NCI-H2196 (cell line): ENCODE results near the gene CNKSR3.
A peak's percentile ranks its signal among the peaks of the same experiment; 100 is the strongest.

Experiments
- DNase-seq: peaks from one replicate; lab custom pipeline; 2025; ENCODE audit not compliant: unreplicated experiment; lab: John Stamatoyannopoulos, UW

CNKSR3 gene

DNA sequence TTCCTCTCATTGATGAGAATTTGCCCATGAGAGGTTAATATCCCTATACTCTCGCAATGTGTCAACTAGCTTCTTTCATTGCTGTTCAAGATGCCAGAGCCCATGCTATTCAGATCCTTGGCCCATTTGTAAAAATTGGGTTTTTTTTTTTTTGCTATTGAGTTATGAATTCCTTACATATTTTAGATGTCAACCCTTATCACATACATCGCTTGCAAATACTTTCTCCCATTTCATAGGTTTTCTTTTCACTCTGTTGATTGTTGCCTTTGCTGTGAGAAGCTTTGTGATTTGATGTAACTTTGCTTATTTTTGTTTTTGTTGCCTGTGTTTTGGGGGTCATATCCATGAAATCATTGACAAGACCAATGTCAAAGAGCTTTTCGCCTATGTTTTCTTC, 121.7 kb downstream of the CNKSR3 start:
- no peak for DNase-seq

DNA sequence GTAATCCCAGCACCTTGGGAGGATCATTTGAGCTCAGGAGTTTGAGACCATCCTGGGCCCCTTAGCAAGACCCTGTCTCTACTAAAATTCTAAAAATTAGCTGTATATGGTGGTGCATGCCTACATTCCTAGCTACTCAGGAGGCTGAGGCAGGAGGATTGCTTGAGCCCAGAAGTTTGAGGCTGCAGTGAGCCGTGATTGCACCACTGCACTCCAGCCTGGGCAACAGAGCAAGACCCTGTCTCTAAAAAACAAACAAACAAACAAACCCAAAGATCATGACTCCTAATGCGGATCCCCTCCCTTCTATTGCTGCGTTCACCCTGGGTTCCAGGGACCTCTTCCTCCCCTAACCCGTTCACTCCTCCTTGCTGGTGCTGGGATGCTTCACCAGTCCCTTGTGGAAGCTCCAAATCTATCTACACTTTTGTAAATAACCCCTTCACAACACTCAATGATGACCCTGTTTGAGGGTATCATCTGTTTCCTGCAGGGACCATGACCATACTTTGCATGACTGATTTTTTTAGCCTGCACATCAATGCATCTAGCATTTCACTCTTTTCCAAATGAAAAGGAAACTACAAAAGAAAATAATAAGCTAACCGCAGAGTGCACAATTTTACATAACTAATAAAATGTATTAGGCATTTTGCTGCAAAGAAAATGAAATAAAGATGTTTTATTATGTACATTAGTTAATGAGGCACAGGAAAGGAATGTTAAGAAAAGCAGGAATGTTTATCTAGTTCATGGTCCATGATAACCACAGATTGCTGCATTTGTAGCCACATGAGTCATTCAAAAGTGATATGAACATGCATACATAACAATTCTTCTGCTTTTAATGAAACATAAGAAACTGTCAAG, 123.4 kb downstream of the CNKSR3 start:
- DNase-seq, result no peak

DNA sequence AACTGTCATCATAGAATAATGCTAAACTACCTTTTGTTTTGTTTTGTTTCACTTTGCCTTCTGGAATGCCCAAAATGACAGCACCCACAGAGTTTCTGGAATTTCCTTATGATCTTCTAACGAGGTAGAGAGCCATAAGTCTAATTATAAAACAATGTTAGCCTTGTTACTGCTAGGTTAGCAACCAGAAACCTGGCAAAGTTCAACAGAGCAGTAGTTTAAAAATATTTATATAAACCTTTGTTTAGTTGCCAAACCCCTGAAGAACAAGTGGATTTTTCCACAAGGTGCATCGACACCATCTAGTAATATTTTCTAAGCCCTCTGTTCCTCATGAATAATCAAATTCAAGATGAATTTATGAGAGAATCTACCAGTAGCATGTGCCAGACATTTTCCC, 126.3 kb downstream of the CNKSR3 start:
- DNase-seq, result no peak

DNA sequence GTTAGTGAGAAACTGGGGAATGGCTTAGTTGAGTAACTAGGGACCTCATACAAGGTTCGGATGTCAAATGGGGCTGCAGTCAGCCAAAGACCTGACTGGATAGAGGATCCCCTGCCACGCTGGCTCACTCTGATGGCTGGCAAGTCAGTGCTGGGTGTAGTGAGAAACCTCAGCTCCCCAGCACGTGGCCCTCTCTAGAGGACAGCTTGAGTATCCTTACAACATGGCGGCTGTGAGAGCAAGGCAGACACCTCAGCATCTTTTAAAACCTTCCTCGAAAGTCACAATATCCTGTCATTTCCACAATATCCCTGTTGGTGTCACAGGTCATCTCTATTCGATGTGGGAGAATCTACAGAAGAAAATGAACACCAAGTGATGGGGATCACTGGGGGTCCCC, 127.2 kb downstream of the CNKSR3 start:
- DNase-seq, result no peak

DNA sequence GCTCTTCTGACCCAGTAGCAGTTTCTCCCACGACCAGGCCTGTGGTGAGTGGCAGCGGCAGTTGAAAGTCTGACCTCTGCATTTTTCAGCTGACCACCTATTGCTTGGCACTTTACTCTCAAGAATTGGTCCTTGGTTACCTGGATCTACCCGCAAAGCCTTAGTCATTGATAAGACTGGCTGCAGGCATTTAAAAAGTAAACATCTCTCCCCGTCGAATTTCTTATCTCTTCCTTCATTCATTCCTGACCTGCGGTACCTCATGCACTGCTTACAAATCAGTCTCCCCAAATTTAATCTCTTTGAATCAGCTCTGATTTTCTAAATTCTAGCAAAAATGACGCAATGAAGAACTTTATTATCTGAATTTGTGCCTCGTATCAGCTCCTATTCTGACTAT, 127.7 kb downstream of the CNKSR3 start:
- no peak for DNase-seq

DNA sequence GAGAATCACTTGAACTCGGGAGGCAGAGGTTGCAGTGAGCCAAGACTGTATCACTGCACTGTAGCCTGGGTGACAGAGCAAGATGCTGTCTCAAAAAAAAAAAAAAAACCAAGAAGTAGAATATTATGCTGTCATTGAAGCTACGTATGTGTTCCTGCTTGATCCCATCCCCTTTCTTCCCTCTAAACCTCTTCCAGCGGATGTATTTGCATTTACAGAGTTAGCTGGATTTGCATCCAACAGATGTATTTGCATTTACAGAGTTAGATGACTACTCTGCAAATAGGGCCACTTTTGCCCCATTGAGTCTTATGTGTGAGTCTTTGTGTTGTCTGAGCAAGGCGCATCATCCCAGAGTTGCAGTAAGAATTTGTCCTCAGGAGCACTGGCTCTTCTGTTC, 128.9 kb downstream of the CNKSR3 start:
- DNase-seq, result no peak

DNA sequence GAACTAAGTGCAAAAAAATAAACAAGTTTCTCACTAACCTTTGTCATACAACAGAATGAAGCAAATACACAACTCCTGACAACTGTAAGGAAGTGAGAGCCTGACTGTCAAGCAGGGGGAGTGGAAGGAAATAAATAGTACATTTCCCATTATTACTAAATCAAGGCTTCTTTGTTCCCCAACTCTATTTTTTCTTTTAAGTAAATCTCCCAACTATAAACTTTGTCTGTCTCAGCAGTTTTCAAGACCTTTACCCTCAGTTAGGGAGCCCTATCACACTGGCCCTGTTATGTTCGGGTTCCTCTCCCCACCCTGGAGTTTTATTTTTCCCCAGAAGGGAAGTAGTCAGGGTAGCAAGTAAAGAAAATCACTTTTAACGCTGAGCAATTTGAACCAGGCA, 129.7 kb downstream of the CNKSR3 start:
- DNase-seq, result no peak

DNA sequence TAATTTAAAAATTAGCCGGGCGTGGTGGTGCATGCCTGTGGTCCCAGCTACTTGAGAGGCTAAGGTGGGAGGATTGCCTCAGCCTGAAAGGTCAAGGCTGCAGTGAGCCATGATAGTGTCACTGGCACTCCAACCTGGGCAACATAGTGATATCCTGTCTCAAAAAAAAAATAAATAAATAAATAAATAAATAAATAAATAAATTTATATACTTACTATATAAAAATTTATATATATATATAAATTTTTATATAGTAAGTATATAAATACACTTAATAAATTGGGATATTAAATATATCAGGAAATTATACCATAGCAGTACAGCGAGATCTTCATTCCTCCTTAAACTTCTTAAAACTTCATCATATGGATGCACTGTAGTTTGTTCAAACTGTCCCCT, 130.9 kb downstream of the CNKSR3 start:
- DNase-seq, result no peak

DNA sequence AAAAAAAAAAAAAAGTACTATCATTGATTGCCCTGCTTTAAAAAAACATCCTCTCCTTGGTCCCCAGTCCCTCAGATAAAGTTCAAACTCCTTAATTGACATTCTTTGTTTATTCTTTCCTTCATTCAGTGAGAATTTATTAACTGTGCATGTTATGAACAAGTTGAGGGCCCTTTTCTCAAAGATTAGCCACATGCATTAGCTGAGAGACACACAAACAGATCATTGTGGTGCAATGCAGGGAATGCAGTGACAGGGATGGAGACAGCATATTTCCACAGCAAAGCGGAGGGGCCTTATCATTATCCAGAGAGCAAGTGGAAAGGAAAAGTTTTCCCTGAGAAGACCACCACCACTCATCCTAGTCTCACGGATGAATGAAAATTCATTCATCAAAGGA, 132.0 kb downstream of the CNKSR3 start:
- DNase-seq, result no peak

DNA sequence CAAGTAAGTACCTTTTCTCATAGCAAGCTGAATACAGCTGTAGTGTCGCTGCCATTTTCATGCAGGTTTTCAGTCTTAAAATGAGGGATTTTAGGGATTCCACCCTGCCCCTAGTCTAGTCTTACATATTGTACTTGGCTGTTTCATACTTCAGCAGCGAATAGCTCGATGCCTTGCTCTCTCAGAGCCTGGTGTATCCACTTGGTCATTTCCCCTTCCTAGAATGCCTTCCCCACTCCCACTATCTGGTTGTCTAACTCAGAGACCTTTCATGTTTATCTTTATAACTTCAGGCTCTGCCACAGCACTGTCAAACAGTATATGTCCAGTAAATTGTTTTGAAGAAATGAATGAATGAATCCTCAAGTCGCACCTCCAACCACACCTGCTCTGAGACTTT, 132.8 kb downstream of the CNKSR3 start:
- DNase-seq, result no peak

DNA sequence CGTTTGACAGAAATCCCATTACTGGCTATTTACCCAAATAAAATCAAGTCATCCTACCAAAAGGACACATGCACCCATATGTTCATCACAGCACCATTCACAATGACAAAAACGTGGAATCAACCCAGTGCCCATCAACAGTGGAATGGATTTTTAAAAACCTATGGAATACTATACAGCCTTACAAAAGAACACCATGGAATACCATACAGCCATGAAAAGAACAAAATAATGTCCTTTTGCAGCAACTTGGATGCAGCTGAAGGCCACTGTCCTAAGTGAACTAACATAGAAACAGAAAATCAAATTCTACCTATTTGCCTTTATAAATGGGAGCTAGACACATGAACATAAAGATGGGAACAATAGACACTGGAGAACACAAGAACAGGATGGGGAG, 136.5 kb downstream of the CNKSR3 start:
- DNase-seq, result no peak

DNA sequence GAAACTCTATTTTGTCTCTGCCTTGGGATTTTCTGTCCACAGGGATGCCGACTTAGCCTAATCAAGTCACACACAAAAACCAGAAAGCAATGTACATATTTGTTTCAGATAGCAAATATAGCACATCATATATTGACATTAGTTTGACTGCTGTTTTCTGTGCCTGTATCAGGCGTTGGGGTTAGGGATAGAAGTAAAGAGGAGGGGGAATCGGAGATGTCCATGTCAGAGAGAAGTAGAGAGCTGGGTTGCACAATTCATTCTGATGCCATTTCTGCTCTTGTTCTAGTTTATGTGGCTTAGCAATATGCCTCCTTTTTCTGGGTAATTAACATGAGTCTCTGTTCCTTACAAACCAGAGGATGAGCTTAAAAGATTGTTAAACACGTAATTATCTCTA, 139.2 kb downstream of the CNKSR3 start:
- no peak for DNase-seq

DNA sequence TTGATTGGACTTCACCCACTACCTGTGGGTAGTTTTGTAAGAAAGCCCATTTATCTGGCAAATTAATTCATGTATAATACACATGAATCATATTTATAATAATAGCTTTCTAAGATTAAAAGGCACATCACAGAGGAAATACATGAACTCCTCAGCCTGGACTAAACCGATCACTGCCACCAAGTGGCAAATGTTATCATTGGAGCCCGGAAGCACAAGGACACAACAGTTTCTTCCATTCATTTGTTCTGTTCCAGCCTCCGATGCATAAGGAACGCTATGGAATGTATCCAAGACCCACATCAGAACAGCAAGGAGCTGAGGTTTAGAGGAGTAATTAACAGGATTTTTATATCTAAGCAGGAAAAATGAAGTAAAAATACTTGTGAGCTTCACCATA, 139.9 kb downstream of the CNKSR3 start:
- DNase-seq, result peak; percentile 6

DNA sequence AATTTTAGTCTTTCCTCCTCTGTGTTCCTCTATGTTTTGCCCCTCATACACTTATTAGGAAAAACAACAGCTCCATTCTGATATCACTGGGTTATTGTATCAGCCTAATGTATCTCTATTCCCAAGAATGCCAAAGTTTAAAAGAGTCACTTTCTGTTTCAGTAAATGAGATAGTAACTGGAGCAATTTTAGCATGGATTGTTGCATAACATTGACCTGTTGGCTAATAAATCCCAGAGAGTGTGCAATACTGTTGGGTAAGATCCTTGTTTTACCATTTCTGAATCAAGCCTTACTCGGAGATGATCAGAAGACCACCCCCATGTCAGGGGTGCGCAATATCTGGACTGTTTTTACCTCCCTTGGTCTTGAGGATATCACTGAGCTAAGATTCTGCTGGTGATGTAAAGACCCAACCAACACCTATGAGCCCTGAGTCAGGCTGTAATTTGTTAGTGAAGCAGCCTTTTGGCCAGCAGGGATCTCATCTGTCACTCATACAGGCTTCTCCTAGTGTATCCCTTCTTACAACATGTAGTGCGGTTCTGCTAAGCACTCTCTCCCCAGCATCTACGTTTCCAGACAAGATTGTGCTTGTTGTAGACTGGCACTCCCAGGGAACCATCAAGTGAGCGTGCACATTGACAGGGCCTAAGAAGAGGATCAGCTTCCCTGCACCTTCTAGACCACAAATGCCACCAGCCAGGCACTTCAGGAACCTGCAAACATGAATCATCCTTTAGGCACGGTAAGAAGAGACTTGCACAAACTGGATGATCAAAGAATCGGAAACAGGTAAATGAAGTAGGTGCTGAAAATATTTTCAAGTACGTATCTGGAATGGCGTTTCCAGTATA, 142.4 kb downstream of the CNKSR3 start:
- DNase-seq, result no peak

DNA sequence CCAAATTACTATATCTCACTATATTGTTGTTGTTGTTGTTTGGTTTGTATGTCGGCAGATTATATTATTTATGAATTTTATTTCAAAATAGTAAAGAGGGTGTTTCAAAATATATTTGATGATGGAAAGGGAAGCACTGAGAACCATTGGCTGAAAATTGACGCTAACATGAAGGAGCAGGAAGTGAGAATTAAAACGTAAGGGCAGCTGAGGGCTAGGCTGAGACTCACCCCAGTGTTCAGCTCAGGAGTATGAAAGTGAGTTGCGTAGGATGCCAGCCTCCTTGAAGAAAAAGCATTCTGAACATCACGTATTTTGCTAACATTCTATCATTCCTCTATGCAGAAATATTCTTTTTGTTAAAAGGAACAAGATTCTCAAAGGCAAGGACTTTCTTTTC, 143.1 kb downstream of the CNKSR3 start:
- DNase-seq, result no peak

DNA sequence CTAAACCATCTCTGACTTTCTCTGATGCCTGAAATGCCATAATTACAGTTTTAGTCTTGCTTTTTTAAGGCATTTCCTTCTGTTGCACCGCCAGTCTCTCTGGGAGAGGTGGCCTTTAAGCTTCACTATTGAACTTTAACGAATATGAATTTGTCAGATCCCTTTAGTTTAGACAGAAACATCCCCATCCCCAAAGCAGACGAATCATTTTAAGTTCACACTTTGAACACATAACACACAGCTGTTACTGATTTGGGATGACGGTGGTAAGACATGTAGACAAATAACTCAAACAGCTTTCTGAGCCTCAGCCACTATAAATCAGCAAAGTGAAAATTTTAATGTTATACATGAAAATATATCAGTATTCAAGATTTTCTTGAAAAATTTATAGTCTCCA, 146.7 kb downstream of the CNKSR3 start:
- DNase-seq, result no peak

DNA sequence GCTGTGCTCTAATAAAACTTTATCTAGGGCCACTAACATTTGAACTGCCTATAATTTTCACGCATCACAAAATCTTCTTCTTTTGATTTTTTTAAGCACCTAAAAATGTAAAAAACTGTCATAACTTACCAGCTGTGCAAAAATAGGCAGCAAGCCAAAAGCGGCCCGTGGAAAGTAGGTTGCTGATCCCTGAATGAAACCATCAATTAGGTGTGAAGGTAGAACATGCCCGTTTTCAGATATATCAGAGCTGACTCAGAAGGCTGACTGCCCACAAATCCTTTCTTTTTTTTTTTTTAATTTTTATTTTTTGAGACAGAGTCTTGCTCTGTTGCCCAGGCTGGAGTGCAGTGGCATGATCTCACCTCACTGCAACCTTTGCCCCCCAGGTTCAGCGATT, 149.0 kb downstream of the CNKSR3 start:
- no peak for DNase-seq

DNA sequence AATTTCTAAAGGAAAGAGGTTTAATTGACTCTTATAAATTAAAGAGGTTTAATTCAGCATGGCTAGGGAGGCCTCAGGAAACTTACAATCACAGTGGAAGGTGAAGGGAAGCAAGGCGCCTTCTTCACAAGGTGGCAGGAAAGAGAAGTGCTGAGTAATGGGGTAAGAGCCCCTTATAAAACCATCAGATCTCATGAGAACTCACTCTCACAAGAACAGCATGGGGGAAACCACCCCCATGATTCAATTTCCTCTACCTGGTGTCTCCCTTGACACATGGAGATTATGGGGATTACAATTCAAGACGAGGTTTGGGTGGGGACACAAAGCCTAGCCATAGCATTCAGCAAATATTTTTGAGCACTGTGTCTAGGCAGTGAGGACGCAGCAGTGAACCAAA, 150.0 kb downstream of the CNKSR3 start:
- DNase-seq, result no peak

DNA sequence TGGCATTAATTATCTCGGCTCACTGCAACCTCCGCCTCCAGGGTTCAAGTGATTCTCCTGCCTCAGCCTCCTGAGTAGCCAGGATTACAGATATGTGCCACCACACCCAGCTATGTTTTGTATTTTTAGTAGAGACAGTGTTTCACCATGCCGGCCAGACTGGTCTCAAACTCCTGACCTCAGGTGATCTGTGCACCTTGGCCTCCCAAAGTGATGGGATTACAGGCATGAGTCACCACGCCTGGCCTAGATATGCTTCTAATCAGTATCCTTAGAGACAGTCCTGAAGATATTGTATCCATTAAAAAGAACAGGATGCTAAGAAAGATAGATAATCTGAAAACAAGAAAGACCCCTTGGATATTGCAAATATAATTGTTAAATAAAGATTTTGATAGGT, 150.8 kb downstream of the CNKSR3 start:
- no peak for DNase-seq

DNA sequence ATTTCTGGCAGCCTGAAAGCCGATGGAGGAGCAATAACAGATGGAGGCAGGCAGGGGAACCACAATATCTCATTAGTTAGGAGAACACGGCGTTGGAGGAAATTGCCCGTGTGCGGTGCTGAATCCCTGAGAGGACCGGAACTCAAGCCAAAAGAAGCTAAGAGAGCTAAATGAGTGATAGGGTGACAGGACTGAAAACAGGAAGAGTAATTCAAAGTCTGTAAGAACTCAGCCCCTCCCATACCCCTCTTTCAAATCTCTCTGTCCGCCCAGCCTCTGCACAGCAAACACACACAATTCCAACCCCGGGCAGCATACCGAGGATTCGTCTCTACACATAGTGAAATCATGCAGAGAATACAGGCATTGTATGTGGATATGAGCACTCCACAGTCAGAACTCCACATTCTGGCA, 151.3 kb downstream of the CNKSR3 start:
- no peak for DNase-seq

DNA sequence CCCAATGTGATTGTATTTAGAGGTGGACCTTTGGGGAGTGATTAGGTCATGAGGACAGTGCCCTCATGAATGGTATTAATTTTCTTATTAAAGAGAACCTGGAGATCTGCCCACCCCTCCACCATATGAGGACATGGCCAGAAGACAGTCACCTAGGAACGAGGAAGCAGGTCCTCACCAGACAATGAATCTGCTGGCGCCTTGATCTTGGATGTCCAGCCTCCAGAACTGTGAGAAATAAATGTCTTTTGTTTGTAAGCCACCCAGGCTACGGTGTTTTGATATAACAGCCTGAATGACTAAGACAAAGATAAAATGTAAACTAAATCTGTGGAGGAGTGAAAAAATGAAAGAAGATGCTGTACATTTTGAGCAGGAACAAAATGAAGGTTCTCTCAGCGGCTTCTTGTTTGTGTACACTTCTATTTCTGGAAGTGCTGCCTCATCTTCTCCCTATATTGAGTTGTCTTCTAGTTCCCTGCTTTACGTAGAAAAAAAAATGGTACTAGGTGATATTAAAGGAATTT, 152.4 kb downstream of the CNKSR3 start:
- no peak for DNase-seq

DNA sequence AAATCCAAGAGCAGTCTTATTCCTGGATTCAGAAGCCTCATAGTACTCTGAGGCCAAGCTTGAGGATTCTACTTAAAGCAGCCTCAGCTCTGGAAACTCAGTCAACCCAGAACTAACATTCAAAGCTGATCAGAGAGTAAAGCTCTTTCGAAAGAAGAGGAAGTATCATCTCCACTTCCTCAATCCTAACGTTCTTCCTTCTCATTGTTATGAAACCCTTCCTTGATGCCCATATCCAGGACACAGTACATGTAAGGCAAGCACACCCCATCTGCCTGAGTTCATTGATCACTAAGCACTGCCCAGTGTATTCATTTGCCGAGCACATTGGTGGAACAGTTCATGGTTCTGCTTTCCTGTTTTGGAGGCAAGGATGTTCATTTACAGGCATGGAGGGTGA, 153.8 kb downstream of the CNKSR3 start, which contains the start of gene IPCEF1:
IPCEF1 (minus strand) TSS at position 114 of the 400 bp plus-strand sequence. CDS start 90,856 bp downstream, outside the sequence.
- DNase-seq, result no peak
